ENCODE measurements around the gene THRSP. TPM values are rescaled to one million over a fixed set of nuclear protein-coding genes. Genes with fewer than 3 reads are reported as not detected.

Gene THRSP
- total RNA-seq, 1 donor from 2014 or later: not detected

DNA sequence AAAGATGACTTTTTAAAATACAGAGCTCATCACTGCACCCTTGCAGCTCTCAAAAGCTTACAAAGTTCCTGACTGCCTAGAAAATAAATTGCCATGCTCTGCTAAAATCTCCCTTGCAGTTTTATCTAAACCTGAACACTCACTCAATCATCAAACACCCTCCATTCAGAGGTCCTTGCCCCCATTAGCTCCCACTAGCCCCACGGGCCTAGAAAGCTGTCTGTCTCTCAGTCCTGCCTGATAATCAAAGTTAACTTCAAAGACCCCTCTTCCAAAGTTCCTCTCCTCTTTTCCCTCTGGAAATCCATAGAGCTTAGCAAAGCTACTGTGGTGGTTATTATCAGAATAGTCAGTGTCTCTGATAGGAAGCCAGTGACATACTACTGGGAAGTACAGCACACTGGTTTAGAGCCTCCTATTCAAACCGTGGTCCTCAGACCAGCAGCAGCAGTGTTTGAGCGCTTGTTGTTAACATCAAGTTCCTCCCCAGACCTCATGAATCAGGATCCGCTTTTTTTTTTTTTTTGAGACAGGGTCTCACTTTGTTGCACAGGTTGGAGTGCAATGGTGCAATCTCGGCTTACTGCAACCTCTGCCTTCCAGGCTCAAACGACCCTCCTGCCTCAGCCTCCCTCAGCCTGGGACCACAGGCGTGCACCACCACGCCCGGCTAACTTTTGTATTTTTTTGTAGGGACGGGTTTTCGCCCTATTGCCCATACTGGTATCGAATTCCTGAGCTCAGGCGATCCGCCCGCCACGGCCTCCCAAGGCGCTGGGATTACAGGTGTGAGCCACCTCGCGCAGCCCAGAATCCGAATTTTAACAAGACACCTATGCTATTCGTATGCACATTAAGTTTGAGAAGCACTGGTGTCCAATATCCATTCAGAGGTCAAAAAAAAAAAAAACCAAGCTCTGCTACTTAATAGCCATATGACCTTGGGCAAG, 14.8 kb downstream of the THRSP start:
- peak overlapping the region in 1 of 2 donors; percentile 86 for H3K27ac ChIP-seq
- peak overlapping the region; percentile 85 to 86 for H3K4me3 ChIP-seq
- intact Hi-C loops (cut with DNase I): loop anchor here (5.0 kb wide), 1 partner anchor 344 kb away; no protein-coding TSS in a partner anchor
- TF ChIP-seq, protein P1, sequence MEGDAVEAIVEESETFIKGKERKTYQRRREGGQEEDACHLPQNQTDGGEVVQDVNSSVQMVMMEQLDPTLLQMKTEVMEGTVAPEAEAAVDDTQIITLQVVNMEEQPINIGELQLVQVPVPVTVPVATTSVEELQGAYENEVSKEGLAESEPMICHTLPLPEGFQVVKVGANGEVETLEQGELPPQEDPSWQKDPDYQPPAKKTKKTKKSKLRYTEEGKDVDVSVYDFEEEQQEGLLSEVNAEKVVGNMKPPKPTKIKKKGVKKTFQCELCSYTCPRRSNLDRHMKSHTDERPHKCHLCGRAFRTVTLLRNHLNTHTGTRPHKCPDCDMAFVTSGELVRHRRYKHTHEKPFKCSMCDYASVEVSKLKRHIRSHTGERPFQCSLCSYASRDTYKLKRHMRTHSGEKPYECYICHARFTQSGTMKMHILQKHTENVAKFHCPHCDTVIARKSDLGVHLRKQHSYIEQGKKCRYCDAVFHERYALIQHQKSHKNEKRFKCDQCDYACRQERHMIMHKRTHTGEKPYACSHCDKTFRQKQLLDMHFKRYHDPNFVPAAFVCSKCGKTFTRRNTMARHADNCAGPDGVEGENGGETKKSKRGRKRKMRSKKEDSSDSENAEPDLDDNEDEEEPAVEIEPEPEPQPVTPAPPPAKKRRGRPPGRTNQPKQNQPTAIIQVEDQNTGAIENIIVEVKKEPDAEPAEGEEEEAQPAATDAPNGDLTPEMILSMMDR (IDR thresholded peaks at IDR 0.05): no peak
- no peak for DNase-seq (ENCODE audit: low spot score in 2 of 2)
- no peaks in the 10 kb centered on the region for H3K9me3 ChIP-seq
- H3K36me3 ChIP-seq: no peaks in the 10 kb centered on the region
- H3K27me3 ChIP-seq: no peaks in the 10 kb centered on the region
- H3K4me1 ChIP-seq: peaks cover 10 to 28% of the 10 kb centered on the region in 2 donors

DNA sequence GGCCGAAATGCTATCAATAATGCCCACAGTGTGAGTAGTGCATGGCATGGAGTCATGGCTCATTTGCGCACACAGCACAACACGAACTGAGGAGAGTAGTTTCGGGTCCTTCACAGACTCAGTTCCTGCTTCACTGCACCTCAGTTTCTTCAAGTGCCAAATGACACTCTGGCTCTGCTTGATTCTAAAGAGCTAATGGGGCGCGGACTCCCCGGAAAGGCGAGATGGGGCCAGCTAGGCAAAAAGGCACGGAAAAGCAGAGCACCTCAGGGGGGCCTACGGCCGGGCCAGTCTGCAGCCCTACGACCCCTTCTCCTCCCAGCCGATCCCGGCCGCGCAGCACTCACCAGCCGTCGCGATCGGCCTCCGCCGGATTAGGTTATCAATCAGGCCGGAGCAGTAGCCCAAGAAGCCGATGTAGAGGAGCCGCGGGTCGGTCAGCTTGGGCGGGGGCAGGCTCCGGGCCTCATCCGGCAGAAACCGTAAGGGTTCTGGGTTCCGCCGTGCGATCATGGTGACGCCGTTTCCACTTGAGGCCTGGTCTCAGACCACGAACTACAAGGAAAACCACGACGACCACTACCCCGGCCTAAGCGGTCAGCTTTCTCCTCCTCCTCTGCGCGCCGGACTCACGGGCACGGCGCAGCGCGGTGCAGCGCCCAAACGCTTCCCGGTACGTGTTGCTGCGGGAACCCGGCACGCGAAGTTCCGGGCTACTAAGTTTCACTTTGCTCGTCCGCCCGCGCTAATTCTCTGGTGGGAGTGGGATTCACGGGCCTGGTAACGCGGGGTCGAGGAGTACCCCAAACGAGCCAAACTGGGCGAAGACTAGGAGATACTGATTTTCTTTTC, 15.8 kb downstream of the THRSP start, which contains the start of gene NDUFC2:
Gene NDUFC2 (minus strand): TSS at position 631 of the 852 bp plus-strand sequence. CDS start 118 bp downstream, at position 513.
- TF ChIP-seq, protein P1 (IDR thresholded peaks at IDR 0.05): no peak
- intact Hi-C loops (cut with DNase I): loop anchor here (5.0 kb wide), 1 partner anchor 343 kb away; no protein-coding TSS in a partner anchor
- Histone ChIP-seq H3K36me3 (no peaks in the 10 kb centered on the region), H3K27ac (peak within 1 kb of the TSS; percentile 85 to 86), H3K27me3 (no peaks in the 10 kb centered on the region), H3K9me3 (no peaks in the 10 kb centered on the region), H3K4me3 (peak within 1 kb of the TSS; percentile 85 to 86), H3K4me1 (peaks cover 10 to 28% of the 10 kb centered on the region in 2 donors)
- peak in 1 of 2 donors; percentile 84 for DNase-seq (ENCODE audit: low spot score in 2 of 2)

DNA sequence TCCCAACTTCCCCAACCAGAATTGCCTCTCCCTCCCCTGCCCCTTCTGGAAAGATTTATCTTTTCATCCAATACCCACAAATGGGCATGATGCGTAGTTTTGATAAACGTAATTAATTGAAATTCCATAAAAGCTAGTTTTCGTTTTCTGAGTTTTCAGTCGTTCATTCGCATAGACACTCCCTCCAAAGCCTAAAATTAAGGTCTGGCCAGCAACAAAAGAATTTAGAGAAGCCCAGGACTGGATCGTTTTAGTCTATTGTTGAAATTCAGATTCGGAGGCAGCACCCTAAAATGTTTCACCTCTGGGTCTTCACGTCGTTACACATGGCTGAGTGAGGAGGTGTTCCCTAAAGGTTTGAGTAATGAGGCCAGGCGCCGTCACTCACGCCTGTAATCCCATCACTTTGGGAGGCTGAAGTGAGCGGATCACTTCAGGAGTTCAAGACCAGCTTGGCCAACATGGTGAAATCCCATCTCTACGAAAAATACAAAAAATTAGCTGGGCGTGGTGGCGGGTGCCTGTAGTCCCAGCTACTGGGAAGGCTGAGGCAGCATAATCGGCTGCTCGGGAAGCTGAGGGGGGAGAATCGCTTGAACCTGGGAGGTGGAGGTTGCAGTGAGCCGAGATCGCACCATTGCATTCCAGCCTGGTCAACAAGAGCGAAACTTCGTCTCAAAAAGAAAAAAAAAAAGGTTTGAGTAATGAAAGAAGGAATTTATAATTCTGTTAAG, 16.6 kb downstream of the THRSP start:
- TF ChIP-seq, protein P1 (IDR thresholded peaks at IDR 0.05): no peak
- H3K27me3 ChIP-seq: no peaks in the 10 kb centered on the region

DNA sequence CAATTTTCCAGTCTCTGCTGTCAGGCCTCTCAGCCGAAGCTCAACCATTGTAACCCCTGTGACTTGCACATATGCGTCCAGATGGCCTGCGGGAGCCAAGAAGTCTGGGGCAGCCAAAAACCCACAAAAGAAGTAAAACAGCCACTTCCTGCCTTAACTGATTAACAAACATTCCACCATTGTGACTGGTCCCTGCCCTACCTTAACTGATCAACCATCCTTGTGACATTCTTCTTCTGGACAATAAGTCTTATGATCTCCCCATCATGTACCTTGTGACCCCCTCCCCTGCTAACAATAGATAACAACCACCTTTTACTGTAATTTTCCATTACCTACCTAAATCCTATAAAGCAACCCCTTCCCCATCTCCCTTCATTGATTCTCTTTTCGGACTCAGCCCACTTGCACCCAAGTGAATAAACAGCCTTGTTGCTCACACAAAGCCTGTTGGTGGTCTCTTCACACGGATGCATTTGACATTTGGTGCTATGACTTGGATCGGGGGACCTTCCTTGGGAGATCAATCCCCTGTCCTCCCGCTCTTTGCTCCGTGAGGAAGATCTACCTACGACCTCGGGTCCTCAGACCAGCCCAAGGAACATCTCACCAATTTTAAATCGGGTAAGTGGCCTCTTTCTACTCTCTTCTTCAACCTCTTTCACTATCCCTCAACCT, 17.3 kb downstream of the THRSP start:
- no peaks in the 10 kb centered on the region for H3K36me3 ChIP-seq
- H3K4me3 ChIP-seq: no peak overlapping the region
- no peaks in the 10 kb centered on the region for H3K9me3 ChIP-seq
- H3K4me1 ChIP-seq: peaks cover 10 to 28% of the 10 kb centered on the region in 2 donors
- intact Hi-C loops (cut with DNase I): no loop called here
- H3K27me3 ChIP-seq: no peaks in the 10 kb centered on the region
- DNase-seq (ENCODE audit: low spot score in 2 of 2): no peak
- peak overlapping the region in 1 of 2 donors; percentile 86 for H3K27ac ChIP-seq
- TF ChIP-seq, protein P1 (IDR thresholded peaks at IDR 0.05): no peak

More for the DNA sequence above, 16.6 kb downstream of the THRSP start:
- intact Hi-C loops (cut with DNase I): no loop called here
- Histone ChIP-seq H3K9me3 (no peaks in the 10 kb centered on the region), H3K4me1 (peaks cover 10 to 28% of the 10 kb centered on the region in 2 donors), H3K27ac (peak overlapping the region; percentile 85 to 86), H3K36me3 (no peaks in the 10 kb centered on the region), H3K4me3 (peak overlapping the region; percentile 85 to 86)
- no peak for DNase-seq (ENCODE audit: low spot score in 2 of 2)
